Activated T-cell treated with anti-CD3 and anti-CD28 coated beads for 4 hours (primary cell): ENCODE data around the gene RBL1.

Source experiments
- DNase-seq: peaks from one replicate; pipeline ENCODE4 v3.0.0-alpha.2; 2020

The RBL1 gene

GRCh38 chr20:36950414-36951197 lies 145.2 kb downstream of the RBL1 start:
- DNase-seq: no peak
